Measurements from ENCODE around the gene MSX1.

MSX1 gene

GRCh38 chr4:4841156-4841555, 18.3 kb upstream of the MSX1 start:
- DNase-seq (ENCODE audit: low read depth) = no peak

- DNase-seq (ENCODE audit: low read depth) = no peak
These were observed 16.7 kb upstream of the MSX1 start for GRCh38 chr4:4842476-4843441.

- no peak for DNase-seq (ENCODE audit: low read depth)
These were observed 15.7 kb upstream of the MSX1 start for GRCh38 chr4:4843635-4844291.

GRCh38 chr4:4845027-4845426, 14.4 kb upstream of the MSX1 start:
- DNase-seq (ENCODE audit: low read depth) = no peak

GRCh38 chr4:4847011-4847410, 12.5 kb upstream of the MSX1 start:
- no peak for DNase-seq (ENCODE audit: low read depth)

- no peak for DNase-seq (ENCODE audit: low read depth)
These were observed 10.9 kb upstream of the MSX1 start for GRCh38 chr4:4848540-4848939.

GRCh38 chr4:4849106-4849505, 10.4 kb upstream of the MSX1 start:
- DNase-seq (ENCODE audit: low read depth) = no peak

GRCh38 chr4:4849524-4850193, 9.8 kb upstream of the MSX1 start:
- no peak for DNase-seq (ENCODE audit: low read depth)

- DNase-seq (ENCODE audit: low read depth) = no peak
These were observed 8.4 kb upstream of the MSX1 start for GRCh38 chr4:4851081-4851480.

GRCh38 chr4:4851906-4852305, 7.6 kb upstream of the MSX1 start:
- no peak for DNase-seq (ENCODE audit: low read depth)

- peak; percentile 42 for DNase-seq (ENCODE audit: low read depth)
These were observed 6.7 kb upstream of the MSX1 start for GRCh38 chr4:4852591-4853362.

- no peak for DNase-seq (ENCODE audit: low read depth)
These were observed 6.1 kb upstream of the MSX1 start for GRCh38 chr4:4853371-4853823.

GRCh38 chr4:4853921-4854648, 5.4 kb upstream of the MSX1 start:
- DNase-seq (ENCODE audit: low read depth) = no peak

- no peak for DNase-seq (ENCODE audit: low read depth)
These were observed 4.7 kb upstream of the MSX1 start for GRCh38 chr4:4854649-4855295.

- DNase-seq (ENCODE audit: low read depth) = no peak
These were observed 4.0 kb upstream of the MSX1 start for GRCh38 chr4:4855301-4856070.

GRCh38 chr4:4856071-4857000, 3.1 kb upstream of the MSX1 start:
- no peak for DNase-seq (ENCODE audit: low read depth)

- DNase-seq (ENCODE audit: low read depth) = no peak
These were observed 2.3 kb upstream of the MSX1 start for GRCh38 chr4:4857001-4857808.

Measured in GM04503 (cell line).